A549 (cell line): ENCODE data around the gene DDX1. TPM values are rescaled to one million over a fixed set of nuclear protein-coding genes. Genes with fewer than 3 reads are reported as not detected.

Experiments
- ATAC-seq, 2 experiments: fragments of 200-7000 bp in 1 of 2; fragments of >200 bp in 1 of 2; cut with Nextera tagmentation in 1 of 2; cut with Tn5 transposase in 1 of 2; 3 replicates each; pipeline versions ENCODE4 v1.8.0 to v1.9.1; 2018 to 2020; ENCODE audit warnings: mild to moderate bottlenecking in 1 of 2, moderate library complexity in 1 of 2
- CTCF ChIA-PET: fragments of 300-600 bp; sonication (Branson Sonifier 250); formaldehyde crosslinking; extraction: SDS; loops from one replicate; lab custom pipeline; 2021; ENCODE audit warnings: antibody characterized with exemption, inconsistent platforms; lab: Yijun Ruan, JAX
- POLR2A ChIA-PET: fragments of 350-600 bp; formaldehyde crosslinking; extraction: SDS; loops from one replicate; lab custom pipeline; 2021; ENCODE audit warnings: antibody characterized with exemption, inconsistent platforms; lab: Yijun Ruan, JAX
- DNase-seq, 2 experiments: peaks; one replicate each; pipeline versions ENCODE4 v3.0.0 to v3.0.0-alpha.2; 2011 to 2016; ENCODE audit warnings: low read depth in 1 of 2, low spot score in 1 of 2
- FAIRE-seq: peaks from 2 replicates; lab custom pipeline; 2011; peaks lifted over from hg19 to GRCh38; lab: Jason Lieb, UNC
- H3K27ac ChIP-seq, 2 experiments: fragments of >200 bp; sonication (Bioruptor Twin); formaldehyde crosslinking; 3 replicates each; pipeline ENCODE4 v1.5.1; 2016 to 2017
- H3K4me1 ChIP-seq: fragments of >200 bp; sonication (Bioruptor Twin); formaldehyde crosslinking; 3 replicates; pipeline ENCODE4 v1.6.1; 2016
- H3K4me2 ChIP-seq: fragments of >200 bp; sonication (Bioruptor Twin); formaldehyde crosslinking; 3 replicates; pipeline ENCODE4 v1.6.1; 2016
- H3K4me3 ChIP-seq: fragments of >200 bp; sonication (Bioruptor Twin); formaldehyde crosslinking; 3 replicates; pipeline ENCODE4 v1.5.1; 2016
- H3K9me3 ChIP-seq: fragments of >200 bp; sonication (Bioruptor Twin); formaldehyde crosslinking; 3 replicates; pipeline ENCODE4 v1.6.1; 2016
- BHLHE40 ChIP-seq: IDR thresholded peaks from 2 replicates; pipeline ENCODE4 v1.6.1; 2012; ENCODE audit warnings: low read depth, low read length, inconsistent platforms
- CBX2 ChIP-seq: fragments of 200-600 bp; sonication (generic); IDR thresholded peaks from 2 replicates; pipeline ENCODE4 v1.6.1; 2016; ENCODE audit warnings: low read depth, mild to moderate bottlenecking, borderline replicate concordance
- CHD2 ChIP-seq: fragments of 150-350 bp; IDR thresholded peaks from 2 replicates; pipeline ENCODE4 v1.6.1; 2014; ENCODE audit warnings: low read length; ENCODE audit not compliant: partially characterized antibody
- CHD4 ChIP-seq: fragments of 200-600 bp; sonication (generic); IDR thresholded peaks from 2 replicates; pipeline ENCODE4 v1.6.1; 2016; ENCODE audit warnings: antibody characterized with exemption, mild to moderate bottlenecking, borderline replicate concordance
- FOSB ChIP-seq: fragments of 250-450 bp; sonication (Bioruptor Pico); IDR thresholded peaks from 2 replicates; pipeline ENCODE4 v1.5.0; 2020; ENCODE audit warnings: mild to moderate bottlenecking, moderate library complexity
- HEYL ChIP-seq: fragments of 250-450 bp; sonication (Bioruptor Pico); IDR thresholded peaks from 2 replicates; pipeline ENCODE4 v1.8.0; 2021; ENCODE audit warnings: mild to moderate bottlenecking, moderate library complexity
- KDM1A ChIP-seq: fragments of 200-600 bp; sonication (generic); IDR thresholded peaks from 2 replicates; pipeline ENCODE4 v1.6.1; 2016; ENCODE audit warnings: low read depth, mild to moderate bottlenecking
- KDM5A ChIP-seq: fragments of 200-600 bp; sonication (generic); IDR thresholded peaks from 2 replicates; pipeline ENCODE4 v1.6.1; 2016; ENCODE audit warnings: antibody characterized with exemption, mild to moderate bottlenecking
- POLR2A ChIP-seq: IDR thresholded peaks from 2 replicates; pipeline ENCODE4 v1.6.1; 2012; ENCODE audit warnings: mild to moderate bottlenecking, low read length
- RAD21 ChIP-seq, 2 experiments: fragments of >200 bp in 1 of 2; sonication (Bioruptor Twin) in 1 of 2; formaldehyde crosslinking in 1 of 2; IDR thresholded peaks in 1 of 2; conservative IDR thresholded peaks in 1 of 2; 2 replicates in 1 of 2; 3 replicates in 1 of 2; pipeline ENCODE4 v1.6.1; 2012 to 2018; ENCODE audit warnings: inconsistent platforms in 1 of 2
- RFX5 ChIP-seq: fragments of 450-650 bp; IDR thresholded peaks from 2 replicates; pipeline ENCODE4 v1.7.1; 2014; ENCODE audit warnings: antibody characterized with exemption, mild to moderate bottlenecking, moderate library complexity
- SMC3 ChIP-seq: fragments of >200 bp; sonication (Bioruptor Twin); formaldehyde crosslinking; IDR thresholded peaks from 3 replicates; pipeline ENCODE4 v1.6.1; 2018; ENCODE audit warnings: inconsistent platforms
- TP53 ChIP-seq: fragments of 250-450 bp; sonication (Bioruptor Pico); IDR thresholded peaks from 2 replicates; pipeline ENCODE4 v1.5.0; 2021; ENCODE audit warnings: mild to moderate bottlenecking, moderate library complexity
- ZSCAN20 ChIP-seq: fragments of 250-450 bp; sonication (Bioruptor Pico); IDR thresholded peaks from 2 replicates; pipeline ENCODE4 v1.8.0; 2022; ENCODE audit warnings: mild to moderate bottlenecking, moderate library complexity
- WGBS: methylation state at CpG from one replicate; pipeline ENCODE4 v1.1.6; 2017; ENCODE audit errors: missing lambda C conversion rate; 5-methylcytosine and 5-hydroxymethylcytosine counted together
- polyA plus RNA-seq, 4 experiments: library from polyadenylated mRNA; depleted of rRNA in 3 of 4; stranded (reverse); fragments of >200 nt; fragmentation: RNase III in 1 of 4; extraction: RNeasy Plus Mini Kit Qiagen cat#74134 plus additional on column Dnase treatment in 1 of 4; gene quantifications; 2 replicates in 3 of 4; 3 replicates in 1 of 4; pipeline ENCODE4 v1.2.3, GENCODE V29; 2011 to 2017
- TF ChIP-seq, protein P1 (sequence below): fragments of 150-350 bp; IDR thresholded peaks from 2 replicates; pipeline ENCODE4 v1.6.1; 2014; ENCODE audit warnings: low read depth, mild to moderate bottlenecking, low read length
- TF ChIP-seq, protein P2 (sequence below): fragments of >200 bp; sonication (Bioruptor Twin); formaldehyde crosslinking; IDR thresholded peaks from 3 replicates; pipeline ENCODE4 v1.5.1; 2016
- TF ChIP-seq, protein P3 (sequence below): fragments of 250-450 bp; sonication (Bioruptor Pico); IDR thresholded peaks from 2 replicates; pipeline ENCODE4 v1.5.0; 2021; ENCODE audit warnings: mild to moderate bottlenecking, moderate library complexity, borderline replicate concordance
- TF ChIP-seq, protein P4 (sequence below): fragments of >200 bp; sonication (Bioruptor Twin); formaldehyde crosslinking; IDR thresholded peaks from 2 replicates; pipeline ENCODE4 v1.6.1; 2016
- TF ChIP-seq, protein P5 (sequence below): IDR thresholded peaks from 2 replicates; pipeline ENCODE4 v1.6.1; 2012
- TF ChIP-seq, protein P6 (sequence below): IDR thresholded peaks from 2 replicates; pipeline ENCODE4 v1.6.1; 2012

The DDX1 gene
- polyA plus RNA-seq, 2 of the 4 experiments (the other 2 are of a cell fraction), result 157 to 214 TPM

DNA sequence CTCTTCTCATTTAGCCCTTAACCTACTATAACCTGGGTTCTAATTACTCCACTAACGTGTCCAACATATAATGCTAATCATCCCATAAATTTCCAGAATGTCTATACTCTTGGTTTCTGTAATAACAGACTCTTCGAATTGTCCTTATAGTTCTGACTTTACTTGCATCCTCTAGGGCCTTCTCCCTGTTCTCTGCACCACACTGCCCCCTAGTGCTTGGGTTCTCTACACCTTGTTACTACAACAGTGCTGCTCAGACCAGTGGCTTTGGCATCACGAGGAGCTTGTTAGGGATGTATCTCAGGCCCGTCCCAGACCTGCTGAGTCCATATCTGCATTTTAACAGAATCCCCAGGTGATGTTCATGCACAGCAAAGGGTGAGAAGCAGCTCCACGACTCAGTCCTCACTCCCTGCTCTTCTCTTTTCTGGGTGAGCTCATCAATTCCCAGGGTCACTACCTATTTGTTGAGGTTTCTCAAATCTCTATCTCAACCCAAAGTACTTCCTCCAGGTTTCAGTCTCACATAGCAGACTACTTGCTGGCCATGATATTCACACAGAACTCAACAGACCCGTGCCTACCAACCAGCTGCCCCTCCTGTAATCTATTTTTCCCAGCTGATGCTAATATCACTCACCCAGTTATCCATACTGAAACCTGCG, 14.5 kb upstream of the DDX1 start:
- no peak overlapping the region for H3K4me3 ChIP-seq
- ChIA-PET CTCF (interaction anchor here (0.6 to 10.1 kb wide), 31 partner anchors 9 to 1821 kb away, joined by 3 to 147 read pairs (median 3); partner anchors contain the start of genes DDX1 and NBAS), POLR2A (interaction anchor here (1.0 kb wide), 1 partner anchor 16 kb away, joined by 3 read pairs; the partner anchor contains the start of gene NBAS)
- H3K4me1 ChIP-seq, result no peaks in the 10 kb centered on the region
- no peaks in the 10 kb centered on the region for H3K9me3 ChIP-seq
- H3K27ac ChIP-seq, result no peak overlapping the region
- WGBS, result 15% methylated on average over 7 of the region's 7 CpGs
- TF ChIP-seq SMC3 (peak; percentile 77), HEYL (CRISPR knock-in tag) (no peak), RAD21 (conservative IDR thresholded peaks at IDR 0.05 in 1 of 2, IDR thresholded peaks at IDR 0.05 in 1 of 2) (peak; percentile 83 to 95), TP53 (CRISPR knock-in tag) (no peak), KDM5A (no peak), ZSCAN20 (CRISPR knock-in tag) (no peak)
- TF ChIP-seq, protein P1, sequence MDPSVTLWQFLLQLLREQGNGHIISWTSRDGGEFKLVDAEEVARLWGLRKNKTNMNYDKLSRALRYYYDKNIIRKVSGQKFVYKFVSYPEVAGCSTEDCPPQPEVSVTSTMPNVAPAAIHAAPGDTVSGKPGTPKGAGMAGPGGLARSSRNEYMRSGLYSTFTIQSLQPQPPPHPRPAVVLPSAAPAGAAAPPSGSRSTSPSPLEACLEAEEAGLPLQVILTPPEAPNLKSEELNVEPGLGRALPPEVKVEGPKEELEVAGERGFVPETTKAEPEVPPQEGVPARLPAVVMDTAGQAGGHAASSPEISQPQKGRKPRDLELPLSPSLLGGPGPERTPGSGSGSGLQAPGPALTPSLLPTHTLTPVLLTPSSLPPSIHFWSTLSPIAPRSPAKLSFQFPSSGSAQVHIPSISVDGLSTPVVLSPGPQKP, result no peak
- TF ChIP-seq, protein P2, sequence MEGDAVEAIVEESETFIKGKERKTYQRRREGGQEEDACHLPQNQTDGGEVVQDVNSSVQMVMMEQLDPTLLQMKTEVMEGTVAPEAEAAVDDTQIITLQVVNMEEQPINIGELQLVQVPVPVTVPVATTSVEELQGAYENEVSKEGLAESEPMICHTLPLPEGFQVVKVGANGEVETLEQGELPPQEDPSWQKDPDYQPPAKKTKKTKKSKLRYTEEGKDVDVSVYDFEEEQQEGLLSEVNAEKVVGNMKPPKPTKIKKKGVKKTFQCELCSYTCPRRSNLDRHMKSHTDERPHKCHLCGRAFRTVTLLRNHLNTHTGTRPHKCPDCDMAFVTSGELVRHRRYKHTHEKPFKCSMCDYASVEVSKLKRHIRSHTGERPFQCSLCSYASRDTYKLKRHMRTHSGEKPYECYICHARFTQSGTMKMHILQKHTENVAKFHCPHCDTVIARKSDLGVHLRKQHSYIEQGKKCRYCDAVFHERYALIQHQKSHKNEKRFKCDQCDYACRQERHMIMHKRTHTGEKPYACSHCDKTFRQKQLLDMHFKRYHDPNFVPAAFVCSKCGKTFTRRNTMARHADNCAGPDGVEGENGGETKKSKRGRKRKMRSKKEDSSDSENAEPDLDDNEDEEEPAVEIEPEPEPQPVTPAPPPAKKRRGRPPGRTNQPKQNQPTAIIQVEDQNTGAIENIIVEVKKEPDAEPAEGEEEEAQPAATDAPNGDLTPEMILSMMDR, result peak; percentile 94
- DNase-seq (peak; percentile 66 to 85), ATAC-seq (peak; percentile 93 to 99), FAIRE-seq (peak; percentile 13)
- H3K4me2 ChIP-seq, result no peak overlapping the region

DNA sequence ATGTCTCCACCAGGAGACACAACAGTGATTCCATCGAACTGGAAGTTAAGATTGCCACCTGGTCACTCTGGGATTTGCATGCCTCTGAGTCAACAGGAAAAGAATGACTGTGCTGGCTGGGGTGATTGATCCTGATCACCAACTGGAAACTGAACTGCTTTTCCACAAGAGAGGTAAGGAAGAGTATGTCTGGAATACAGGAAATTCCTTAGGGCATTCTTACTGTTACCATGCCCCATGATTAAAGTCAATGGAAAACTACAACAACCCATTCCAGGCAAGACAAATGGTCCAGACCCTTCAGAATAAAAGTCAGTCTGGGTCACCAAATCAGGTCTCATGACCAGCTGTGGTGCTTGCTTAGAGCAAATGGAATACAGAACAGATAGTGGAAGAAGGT, 12.0 kb upstream of the DDX1 start:
- 0% methylated on average over 1 of the region's 1 CpG for WGBS
- CTCF ChIA-PET, result interaction anchor here (10.1 kb wide), 1 partner anchor 9 kb away, joined by 147 read pairs; the partner anchor contains the start of gene DDX1
- Histone ChIP-seq H3K9me3 (no peaks in the 10 kb centered on the region), H3K27ac (no peak overlapping the region), H3K4me1 (no peaks in the 10 kb centered on the region), H3K4me3 (no peak overlapping the region), H3K4me2 (no peak overlapping the region)
- TF ChIP-seq, protein P3, sequence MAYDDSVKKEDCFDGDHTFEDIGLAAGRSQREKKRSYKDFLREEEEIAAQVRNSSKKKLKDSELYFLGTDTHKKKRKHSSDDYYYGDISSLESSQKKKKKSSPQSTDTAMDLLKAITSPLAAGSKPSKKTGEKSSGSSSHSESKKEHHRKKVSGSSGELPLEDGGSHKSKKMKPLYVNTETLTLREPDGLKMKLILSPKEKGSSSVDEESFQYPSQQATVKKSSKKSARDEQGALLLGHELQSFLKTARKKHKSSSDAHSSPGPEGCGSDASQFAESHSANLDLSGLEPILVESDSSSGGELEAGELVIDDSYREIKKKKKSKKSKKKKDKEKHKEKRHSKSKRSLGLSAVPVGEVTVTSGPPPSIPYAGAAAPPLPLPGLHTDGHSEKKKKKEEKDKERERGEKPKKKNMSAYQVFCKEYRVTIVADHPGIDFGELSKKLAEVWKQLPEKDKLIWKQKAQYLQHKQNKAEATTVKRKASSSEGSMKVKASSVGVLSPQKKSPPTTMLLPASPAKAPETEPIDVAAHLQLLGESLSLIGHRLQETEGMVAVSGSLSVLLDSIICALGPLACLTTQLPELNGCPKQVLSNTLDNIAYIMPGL, result no peak
- no peak for TF ChIP-seq CHD4
- no peak for TF ChIP-seq KDM1A
- TF ChIP-seq, protein P4, sequence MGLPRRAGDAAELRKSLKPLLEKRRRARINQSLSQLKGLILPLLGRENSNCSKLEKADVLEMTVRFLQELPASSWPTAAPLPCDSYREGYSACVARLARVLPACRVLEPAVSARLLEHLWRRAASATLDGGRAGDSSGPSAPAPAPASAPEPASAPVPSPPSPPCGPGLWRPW, result no peak
- no peak for TF ChIP-seq CBX2
- no peak for TF ChIP-seq TP53 (CRISPR knock-in tag)
- no peak for TF ChIP-seq FOSB
- no peak for TF ChIP-seq RFX5
- TF ChIP-seq CHD2, result no peak
- TF ChIP-seq POLR2A, result no peak
- TF ChIP-seq, protein P5, sequence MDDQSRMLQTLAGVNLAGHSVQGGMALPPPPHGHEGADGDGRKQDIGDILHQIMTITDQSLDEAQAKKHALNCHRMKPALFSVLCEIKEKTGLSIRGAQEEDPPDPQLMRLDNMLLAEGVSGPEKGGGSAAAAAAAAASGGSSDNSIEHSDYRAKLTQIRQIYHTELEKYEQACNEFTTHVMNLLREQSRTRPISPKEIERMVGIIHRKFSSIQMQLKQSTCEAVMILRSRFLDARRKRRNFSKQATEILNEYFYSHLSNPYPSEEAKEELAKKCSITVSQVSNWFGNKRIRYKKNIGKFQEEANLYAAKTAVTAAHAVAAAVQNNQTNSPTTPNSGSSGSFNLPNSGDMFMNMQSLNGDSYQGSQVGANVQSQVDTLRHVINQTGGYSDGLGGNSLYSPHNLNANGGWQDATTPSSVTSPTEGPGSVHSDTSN, result no peak
- TF ChIP-seq, protein P6, sequence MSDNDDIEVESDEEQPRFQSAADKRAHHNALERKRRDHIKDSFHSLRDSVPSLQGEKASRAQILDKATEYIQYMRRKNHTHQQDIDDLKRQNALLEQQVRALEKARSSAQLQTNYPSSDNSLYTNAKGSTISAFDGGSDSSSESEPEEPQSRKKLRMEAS, result no peak
- TF ChIP-seq BHLHE40, result no peak
- POLR2A ChIA-PET, result no interaction called here
- ATAC-seq (no peak), DNase-seq (no peak), FAIRE-seq (no peak)
